GM21576 (cell line): Measurements from ENCODE around the gene ARPP21.
"Not testable (repeated sequence)": the region's sequence is repeated elsewhere in the genome, so short reads cannot be mapped to it uniquely, and the experiment has no call there.

Experiments used
- ATAC-seq: cut with Tn5 transposase; IDR thresholded peaks from one replicate; pipeline ENCODE4 v1.9.1; 2021; ENCODE audit warnings: mild to moderate bottlenecking, moderate library complexity; ENCODE audit not compliant: unreplicated experiment

ARPP21 gene

DNA sequence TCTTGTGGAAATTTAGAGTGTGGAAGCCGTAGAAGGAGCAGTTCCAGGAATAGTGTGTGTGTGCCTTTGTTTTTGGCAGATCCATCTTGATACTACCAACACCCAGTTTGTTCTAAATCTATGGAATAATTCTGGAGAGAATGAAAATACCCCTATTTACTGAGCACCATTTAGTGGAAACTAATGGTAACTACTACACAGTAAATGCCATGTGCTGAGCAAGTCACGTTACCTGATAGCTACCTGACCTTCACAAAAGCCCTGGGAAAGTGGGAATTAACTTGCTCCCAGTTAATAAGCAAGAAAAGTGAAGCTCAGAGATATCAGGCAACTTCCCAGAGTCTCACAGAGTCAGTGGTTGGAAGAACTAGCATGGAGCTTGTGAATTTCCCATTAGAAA lies 137.7 kb downstream of the ARPP21 start:
- no peak for ATAC-seq

DNA sequence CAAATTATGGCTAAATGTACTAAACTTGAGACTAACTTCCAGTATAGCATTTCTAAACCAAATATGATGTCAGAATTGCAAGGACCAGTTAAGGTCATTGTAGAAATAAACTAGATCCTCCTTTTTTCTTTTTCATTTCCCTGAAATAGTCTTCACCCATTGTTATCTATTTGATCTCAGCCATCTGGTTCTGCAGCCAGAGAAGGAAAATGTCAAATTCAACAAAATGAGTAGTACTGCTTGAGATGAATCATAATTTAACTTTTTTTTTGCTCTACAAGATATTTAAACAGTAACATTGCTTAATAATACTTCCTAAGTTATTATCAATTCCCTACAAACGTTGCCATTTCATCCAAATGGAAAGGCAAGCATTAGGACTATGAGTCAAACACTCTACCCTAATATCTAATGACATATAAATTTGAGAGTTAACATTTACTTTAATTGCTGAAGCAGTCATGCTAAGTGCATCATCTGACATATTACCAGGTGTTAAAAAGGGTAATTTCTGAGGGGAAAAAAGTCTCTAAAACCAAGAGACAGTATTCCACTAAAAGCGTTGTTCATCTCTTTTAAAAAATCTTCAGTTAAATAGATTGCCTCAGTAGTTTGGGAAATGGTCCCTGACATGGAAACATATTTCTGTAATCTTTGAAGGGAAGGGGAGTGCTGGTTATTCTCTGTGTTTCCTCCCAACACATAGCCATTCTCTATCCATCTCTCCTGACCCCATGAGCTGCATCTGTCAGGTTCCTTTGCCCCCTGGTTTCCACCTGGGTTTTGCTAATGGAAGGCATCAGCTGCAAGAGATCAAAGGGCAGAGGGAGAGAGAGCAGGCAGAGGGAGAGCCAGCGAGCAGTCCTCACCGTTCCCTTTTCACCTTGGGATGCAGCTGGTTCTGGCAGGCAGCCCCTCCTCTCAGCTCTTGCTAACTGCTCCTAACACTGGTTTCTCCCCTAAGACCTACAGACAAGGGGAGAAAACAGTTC lies 138.5 kb downstream of the ARPP21 start:
- no peak for ATAC-seq

DNA sequence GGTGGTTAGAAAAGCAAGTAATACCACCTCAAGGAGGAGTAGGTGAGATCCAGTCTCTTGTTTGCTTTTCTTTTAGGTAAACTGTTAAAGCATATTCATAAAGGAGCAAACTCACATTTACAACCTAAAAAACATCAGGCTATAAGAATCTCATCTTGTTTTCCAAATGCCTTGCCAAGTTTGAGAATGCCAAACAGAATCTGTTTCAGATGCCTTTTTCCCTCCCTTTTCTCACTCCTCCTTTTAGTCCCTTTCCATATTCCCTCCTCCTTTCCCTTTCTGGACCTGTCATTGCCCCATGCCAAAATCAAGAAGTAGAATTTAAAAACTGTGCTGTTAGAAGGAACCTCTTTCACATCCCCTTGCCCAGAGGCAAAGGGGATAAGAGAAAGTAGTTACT lies 140.3 kb downstream of the ARPP21 start:
- ATAC-seq: no peak

DNA sequence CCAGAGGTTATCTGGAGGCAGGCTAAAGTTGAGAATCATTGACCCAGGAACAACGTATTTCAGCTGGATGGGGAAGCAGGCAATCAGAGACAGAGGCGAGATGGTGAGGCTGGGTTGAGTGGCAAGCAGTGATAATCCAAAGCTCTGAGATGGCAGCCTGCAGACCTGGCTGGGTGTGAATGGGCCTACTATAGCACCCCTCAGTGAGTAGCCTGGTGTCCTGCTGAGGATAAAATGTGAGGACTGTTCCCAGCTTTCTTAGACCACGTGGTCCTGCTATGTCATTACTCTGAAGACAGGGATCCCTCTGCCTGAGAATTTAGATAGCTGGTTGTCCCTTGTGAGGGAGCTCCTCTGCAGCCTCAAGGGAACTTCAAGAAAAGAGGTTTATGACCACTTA lies 141.5 kb downstream of the ARPP21 start:
- no peak for ATAC-seq

DNA sequence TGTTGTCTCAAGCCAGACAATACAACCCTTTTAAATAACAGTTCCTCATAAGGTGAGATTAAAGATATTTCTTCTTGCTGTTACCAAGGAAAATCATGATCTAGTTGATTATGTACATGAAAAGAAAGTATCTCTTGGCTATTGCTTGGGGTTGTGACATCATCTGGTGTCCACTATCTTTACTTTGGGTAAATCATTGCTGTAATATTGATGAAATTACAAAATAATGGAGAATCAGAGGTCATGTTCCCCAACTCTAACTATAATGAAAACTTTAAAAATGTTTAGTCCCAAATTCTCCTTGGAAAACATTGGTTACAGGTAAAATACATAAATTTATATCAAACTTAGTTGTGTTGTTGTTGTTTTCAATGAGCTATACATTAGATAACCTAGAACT lies 142.2 kb downstream of the ARPP21 start:
- ATAC-seq: no peak

DNA sequence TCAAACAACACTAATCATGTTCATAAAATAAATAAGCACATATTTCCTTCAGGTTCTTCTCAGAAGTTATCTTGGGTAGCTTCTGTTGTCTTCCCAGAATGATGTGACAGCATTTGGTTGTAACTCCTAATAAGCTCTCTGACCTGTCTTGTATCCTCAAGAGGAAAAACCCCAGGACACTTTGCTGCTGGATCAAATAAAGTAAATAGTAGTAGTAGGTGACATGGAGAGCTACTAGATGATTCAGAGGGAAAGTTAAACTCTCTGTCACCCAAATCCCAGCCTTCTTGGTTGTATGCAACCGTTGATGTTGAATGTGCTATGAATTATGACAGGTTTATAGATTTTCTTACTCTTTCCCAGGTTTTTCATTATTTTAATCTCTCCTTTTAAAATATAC lies 143.0 kb downstream of the ARPP21 start:
- no peak for ATAC-seq

DNA sequence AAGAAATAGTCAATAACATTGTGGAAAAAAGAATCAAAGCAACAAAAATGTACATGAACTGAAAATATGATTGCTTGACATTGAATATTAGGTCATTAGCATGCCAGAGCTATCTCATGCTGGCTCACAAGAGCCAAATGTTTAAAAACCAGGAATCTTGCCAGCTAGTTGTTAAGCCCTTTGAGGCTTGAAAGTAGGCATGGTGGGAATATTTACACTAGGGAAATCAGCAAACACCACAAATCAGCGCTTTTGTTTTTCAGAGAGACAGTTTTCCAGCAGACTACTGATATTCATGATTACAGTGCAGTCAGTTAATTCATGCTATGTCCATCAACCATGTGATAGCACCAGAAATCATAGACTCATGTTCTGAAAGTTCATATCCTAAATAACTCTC lies 144.8 kb downstream of the ARPP21 start:
- no peak for ATAC-seq

DNA sequence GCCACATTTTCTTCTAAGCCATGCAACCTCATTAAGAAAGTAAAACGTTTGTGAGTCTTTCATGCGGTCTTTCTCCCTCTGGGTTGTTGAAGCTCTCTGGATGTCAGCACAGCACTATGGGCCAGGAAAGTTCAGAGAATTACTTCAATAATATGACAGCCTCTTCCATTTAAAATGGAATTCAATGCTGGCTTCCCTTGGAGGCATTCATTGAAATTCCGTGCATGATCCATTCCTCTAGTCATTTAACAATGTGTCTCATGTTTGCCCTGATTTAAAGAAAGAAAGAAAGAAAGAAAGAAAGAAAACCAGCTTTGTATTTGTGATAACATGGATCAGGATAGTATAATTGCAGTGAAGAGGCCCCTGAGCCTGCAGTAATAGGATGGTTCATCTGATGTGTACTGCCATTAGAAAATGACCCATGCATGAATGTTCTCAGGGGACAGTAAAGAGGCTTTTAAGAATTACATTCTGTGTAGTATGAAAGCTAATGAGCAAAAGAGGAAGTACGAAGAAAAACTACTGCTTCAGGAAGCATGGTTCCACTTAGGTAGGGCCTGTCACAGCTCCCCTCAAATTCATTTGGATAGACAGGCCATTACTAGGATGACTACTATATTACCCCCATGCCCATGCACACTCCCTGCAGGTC lies 146.0 kb downstream of the ARPP21 start:
- ATAC-seq: no peak

DNA sequence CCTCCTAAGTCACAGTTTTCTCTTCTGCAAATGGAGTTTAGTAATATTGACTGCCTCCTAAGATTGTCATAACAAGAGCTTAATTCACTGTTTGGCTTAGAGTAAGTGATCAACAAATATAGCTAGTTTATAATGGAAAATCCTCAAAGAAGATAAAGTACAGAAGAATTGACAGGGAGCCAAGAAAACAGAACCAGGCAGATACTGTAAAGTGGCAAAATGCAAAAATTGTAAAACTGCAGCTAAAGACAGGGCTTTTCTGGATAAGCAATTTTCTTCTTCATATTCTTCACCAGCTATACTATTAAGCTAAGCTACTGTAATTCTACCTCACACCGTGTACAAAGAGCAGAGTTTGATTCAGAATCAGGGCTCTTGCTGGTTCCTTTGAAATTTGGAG lies 148.6 kb downstream of the ARPP21 start:
- no peak for ATAC-seq

DNA sequence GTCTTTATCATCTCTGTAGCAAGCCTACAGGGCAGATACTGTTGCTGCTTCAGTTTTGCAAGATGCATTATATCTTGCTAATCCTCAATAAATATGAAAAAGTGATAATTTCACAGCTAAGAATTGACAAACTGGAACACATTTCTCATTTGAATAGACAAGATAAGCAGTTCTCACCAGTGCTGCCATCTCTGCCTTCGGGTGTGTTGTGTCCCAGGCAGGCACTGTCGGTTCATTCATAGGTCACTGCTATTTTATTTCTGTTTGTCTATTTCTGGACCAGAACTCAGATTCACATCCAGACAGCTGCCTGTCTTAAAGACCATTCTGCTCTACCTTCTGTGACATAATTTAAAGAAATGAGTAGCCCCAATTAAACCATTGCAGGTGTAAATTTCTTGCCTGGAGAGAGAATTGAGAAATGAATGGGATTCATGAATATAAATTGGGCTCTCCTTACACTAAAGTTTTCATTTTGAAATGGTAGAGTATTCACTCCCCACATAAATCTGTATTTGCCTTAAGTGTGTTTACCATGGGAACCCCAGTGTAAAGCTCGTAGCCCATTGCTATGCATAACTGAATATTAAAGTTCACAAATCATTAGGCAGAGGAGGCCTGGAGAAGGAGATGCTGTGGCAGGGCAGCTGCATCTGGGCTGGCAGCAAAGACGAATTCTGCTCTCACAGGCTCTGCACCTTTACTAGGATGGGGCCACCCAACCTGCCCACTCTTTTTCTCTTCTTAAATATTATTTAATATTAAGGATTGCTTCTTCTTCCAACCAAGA lies 149.9 kb downstream of the ARPP21 start:
- ATAC-seq: no peak

DNA sequence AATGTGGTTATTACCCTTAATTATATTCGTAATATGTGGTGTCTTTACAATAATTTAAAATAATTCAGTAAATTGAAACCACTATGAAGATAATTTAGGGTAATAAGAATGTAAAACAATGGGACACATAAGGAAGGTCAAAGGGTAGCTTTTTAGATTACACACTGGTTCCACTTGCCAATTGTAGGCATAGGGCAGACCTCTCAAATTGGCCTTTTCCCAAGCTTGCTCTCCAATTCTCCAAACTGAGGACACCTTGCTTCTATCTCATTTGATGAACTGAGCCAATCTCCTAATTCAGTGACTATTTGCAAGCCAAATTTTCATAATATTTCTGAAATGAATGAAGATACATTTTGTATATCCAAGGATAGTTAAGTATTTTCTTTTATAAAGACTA lies 151.4 kb downstream of the ARPP21 start:
- ATAC-seq: no peak

DNA sequence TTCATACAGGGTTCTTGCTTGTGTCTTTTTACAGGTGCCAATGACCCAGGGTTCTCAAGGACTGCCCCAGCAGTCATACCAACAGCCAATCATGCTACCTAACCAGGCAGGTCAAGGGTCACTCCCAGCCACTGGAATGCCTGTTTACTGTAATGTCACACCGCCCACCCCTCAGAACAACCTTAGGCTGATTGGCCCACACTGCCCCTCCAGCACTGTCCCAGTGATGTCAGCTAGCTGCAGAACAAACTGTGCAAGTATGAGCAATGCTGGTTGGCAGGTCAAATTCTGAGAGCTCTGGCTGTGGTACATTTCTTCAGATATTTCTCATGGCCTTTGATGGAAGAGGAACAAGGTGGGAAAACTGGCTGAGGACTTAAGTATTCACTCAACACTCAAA lies 154.3 kb downstream of the ARPP21 start:
- no peak for ATAC-seq

DNA sequence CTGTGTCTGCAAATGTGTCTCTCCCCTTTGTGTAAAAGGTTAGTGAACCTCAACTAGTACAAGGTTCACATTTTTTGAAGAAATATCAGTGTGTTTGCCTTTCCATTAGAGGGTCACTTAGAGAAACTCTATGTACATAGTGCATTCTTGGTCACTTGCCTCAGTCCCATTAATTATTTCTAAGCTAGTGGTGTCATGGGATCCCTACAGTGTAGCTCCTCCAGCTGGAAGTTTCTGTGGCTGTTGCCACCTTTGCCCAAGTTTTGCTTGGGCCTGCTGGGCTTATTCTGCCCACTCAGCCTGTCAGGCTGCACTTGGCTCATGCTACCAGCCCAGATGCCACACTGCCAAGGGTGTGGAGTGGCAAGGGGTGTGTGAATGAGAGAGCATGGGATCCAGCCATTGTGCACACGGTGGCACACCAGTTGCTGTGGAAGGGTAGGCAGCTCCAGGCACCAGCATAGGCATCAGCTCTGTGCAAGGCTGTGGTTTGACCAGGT lies 161.7 kb downstream of the ARPP21 start:
- no peak for ATAC-seq

DNA sequence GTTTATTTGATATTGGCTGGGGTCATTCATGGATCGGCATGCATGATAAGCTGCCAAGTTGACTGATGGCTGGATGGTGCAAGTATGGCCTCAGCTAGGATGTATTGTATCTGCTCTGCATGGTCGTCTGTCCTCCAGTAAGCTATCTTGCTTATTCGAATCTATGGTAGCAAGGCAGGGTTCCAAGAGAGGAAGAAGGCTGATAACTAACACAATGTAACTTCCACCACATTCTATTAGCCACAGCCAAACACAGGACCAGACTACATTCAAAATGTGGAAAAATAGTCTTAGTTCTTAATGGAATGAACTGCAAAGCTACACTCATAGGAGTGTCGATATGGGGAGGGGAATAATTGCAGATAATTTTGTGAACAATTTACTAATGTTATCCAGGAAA lies 175.2 kb downstream of the ARPP21 start:
- no peak for ATAC-seq

DNA sequence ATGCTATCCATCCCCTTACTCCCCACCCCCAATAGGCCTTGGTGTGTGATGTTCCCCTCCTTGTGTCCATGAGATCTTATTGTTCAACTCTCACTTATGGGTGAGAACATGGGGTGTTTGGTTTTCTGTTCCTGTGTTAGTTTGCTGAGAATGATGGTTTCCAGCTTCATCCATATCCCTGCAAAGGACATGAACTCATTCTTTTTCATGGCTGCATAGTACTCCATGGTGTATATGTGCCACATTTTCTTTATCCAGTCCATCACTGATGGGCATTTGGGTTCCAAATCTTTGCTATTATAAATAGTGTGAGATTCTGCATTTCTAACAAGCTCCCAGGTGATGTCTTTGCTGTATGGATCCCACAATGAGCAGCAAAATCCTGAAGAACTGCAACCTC lies 176.5 kb downstream of the ARPP21 start:
- ATAC-seq: not testable (repeated sequence)

DNA sequence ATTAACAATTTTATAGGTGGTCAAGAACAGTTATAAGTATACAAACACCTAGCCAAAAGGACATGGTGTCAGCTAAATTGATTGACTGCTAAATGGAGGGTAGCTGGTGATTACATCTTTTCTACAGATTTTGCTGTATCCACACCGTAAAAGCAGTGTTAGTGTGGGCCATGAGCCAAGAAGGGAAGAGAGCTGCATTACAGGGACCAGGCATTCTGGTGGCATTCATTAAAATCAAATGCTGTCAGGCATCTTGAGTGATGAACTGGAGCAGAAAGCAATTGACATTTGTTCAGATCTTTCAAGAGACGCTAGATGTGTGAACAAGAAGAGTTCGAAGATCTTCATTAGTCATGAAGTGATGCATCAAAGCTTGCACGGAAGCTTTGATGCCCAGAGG lies 177.9 kb downstream of the ARPP21 start:
- no peak for ATAC-seq

DNA sequence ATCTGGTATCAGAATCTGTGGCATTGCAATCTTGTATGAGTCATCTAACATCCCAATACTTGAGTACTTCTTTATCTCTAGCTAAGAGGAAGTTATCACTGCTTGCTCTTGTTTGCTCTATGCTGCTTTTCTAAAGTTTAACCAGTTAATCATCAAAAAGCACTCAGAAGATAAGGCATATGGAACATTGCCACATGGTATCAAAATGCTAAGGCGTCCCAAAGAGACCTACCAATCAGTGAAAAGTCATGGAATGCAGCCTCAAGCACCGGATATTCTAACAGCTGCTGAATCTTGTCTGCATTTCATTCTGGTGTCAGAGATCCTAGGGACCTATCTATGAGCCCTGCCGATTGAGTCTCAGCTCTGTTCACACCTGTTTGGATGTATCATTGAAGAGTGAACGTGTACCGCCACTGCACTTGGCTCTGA lies 192.8 kb downstream of the ARPP21 start:
- no peak for ATAC-seq
